ENCODE results near the gene WNT3. TPM values are rescaled to one million over a fixed set of nuclear protein-coding genes. Genes with fewer than 3 reads are reported as not detected.

Gene WNT3
- total and polyA plus RNA-seq, 10 of the 15 experiments (the other 5 are each of a cell fraction or from before 2014, with no cell fraction given) = 0.01 to 0.03 TPM; not detected in 8

- BruUV-seq (replicated peaks) = no TSS peak
- H3K27me3 ChIP-seq (replicated peaks in 1 of 2; ENCODE audit: control insufficient read depth in 2 of 2, insufficient read depth in 2 of 2, low read length in 1 of 2) = peaks cover 10 to 14% of the 10 kb centered on the region in 2 experiments; a peak in 3 of 4 replicates
- POLR2A ChIA-PET = no interaction called here
- H3K79me2 ChIP-seq (ENCODE audit: control insufficient read depth, insufficient read depth, low read length) = no peaks in the 10 kb centered on the region
- SMC1A ChIA-PET (ENCODE audit: uncharacterized antibody, unreplicated experiment) = no interaction called here
- TF ChIP-seq ETV6 (conservative IDR thresholded peaks at IDR 0.05 in 1 of 2, IDR thresholded peaks at IDR 0.05 in 1 of 2; ENCODE audit: borderline replicate concordance in 1 of 2, low read depth in 1 of 2) = no peak
- TF ChIP-seq HDAC2 (IDR thresholded peaks at IDR 0.05) = no peak
- TF ChIP-seq ZBTB33 (IDR thresholded peaks at IDR 0.05) = no peak
- TF ChIP-seq STAT3 (IDR thresholded peaks at IDR 0.05; ENCODE audit: low read depth, low read length) = no peak
- TF ChIP-seq RAD51 (IDR thresholded peaks at IDR 0.05) = no peak
- TF ChIP-seq TARDBP (IDR thresholded peaks at IDR 0.05; ENCODE audit: borderline replicate concordance) = no peak
- TF ChIP-seq EED (IDR thresholded peaks at IDR 0.05; ENCODE audit: low read depth) = no peak
- no peak for TF ChIP-seq POLR2AphosphoS5 (IDR thresholded peaks at IDR 0.05; ENCODE audit: low read length)
- 0 out of 2 replicates have a peak, but pooled peaks cover 4% of the 10 kb centered on the region for H3K4me1 ChIP-seq (ENCODE audit: control insufficient read depth, insufficient read depth, low read length)
- H2AFZ ChIP-seq (ENCODE audit: control insufficient read depth, low read depth, low read length) = no peak overlapping the region
- 68% methylated on average over 14 of the region's 14 CpGs for WGBS (ENCODE audit: insufficient coverage, insufficient replicate concordance, low lambda C conversion rate, missing lambda C conversion rate)
- no peak for DNase-seq (ENCODE audit: low read depth, low spot score)
- H3K4me3 ChIP-seq = no peak overlapping the region
- no peaks in the 10 kb centered on the region for H4K20me1 ChIP-seq (ENCODE audit: control insufficient read depth, insufficient read depth)
- no peak for FAIRE-seq
- H3K4me2 ChIP-seq (ENCODE audit: control insufficient read depth, insufficient read depth) = no peak overlapping the region
- intact Hi-C loops (cut with micrococcal nuclease; ENCODE audit: unreplicated experiment) = loop anchor here (10.0 kb wide), 1 partner anchor 74 kb away; no protein-coding TSS in a partner anchor
- peak; percentile 15; the same call in 1 of the 3 replicates for ATAC-seq
- H3K9ac ChIP-seq (ENCODE audit: control insufficient read depth, insufficient read depth, low read length) = no peak overlapping the region
- H3K27ac ChIP-seq (ENCODE audit: control insufficient read depth, insufficient read depth) = no peak overlapping the region
- CTCF ChIA-PET = no interaction called here
- no peaks in the 10 kb centered on the region for H3K36me3 ChIP-seq (ENCODE audit: control insufficient read depth in 2 of 2, insufficient read depth in 2 of 2, low read length in 1 of 2)
- in situ Hi-C loops (cut with MboI) = no loop called here
- RAD21 ChIA-PET (ENCODE audit: unreplicated experiment) = no interaction called here
- H3K9me3 ChIP-seq (replicated peaks; ENCODE audit: control insufficient read depth, insufficient read depth, low read length) = no peaks in the 10 kb centered on the region
Observed at GRCh38 chr17:46770439-46770817, 48.1 kb downstream of the WNT3 start.

Measured in GM12878 (cell line).